IgD-negative memory B cell (primary cell): ENCODE data around the gene NUP205. TPM values are rescaled to one million over a fixed set of nuclear protein-coding genes. Genes with fewer than 3 reads are reported as not detected.

ENCODE experiments used
- H3K27ac Mint-ChIP-seq, 3 donors: one replicate each; pipeline ENCODE4 v1.8.0; 2020 to 2022; ENCODE audit warnings: mild to moderate bottlenecking in 3 of 3, mixed read lengths in 3 of 3, moderate library complexity in 1 of 3
- H3K27me3 Mint-ChIP-seq: one replicate; pipeline ENCODE4 v1.8.0; 2021; ENCODE audit warnings: mixed read lengths
- H3K36me3 Mint-ChIP-seq: one replicate; pipeline ENCODE4 v1.8.0; 2020; ENCODE audit warnings: mild to moderate bottlenecking, mixed read lengths
- H3K4me1 Mint-ChIP-seq, 3 donors: one replicate each; pipeline ENCODE4 v1.8.0; 2020 to 2022; ENCODE audit warnings: mixed read lengths in 3 of 3, mild to moderate bottlenecking in 1 of 3
- H3K4me3 Mint-ChIP-seq, 4 donors: one replicate each; pipeline ENCODE4 v1.8.0; 2020 to 2022; ENCODE audit warnings: mild to moderate bottlenecking in 4 of 4, mixed read lengths in 4 of 4, moderate library complexity in 3 of 4
- H3K9me3 Mint-ChIP-seq, 3 donors: one replicate each; pipeline ENCODE4 v1.8.0; 2020 to 2021; ENCODE audit warnings: mixed read lengths in 3 of 3, mild to moderate bottlenecking in 1 of 3
- polyA plus RNA-seq: library from polyadenylated mRNA; unstranded; fragments of 300-500 nt; fragmentation: Illumina TruSeq; gene quantifications from one replicate; pipeline ENCODE4 v1.2.3, GENCODE V29; 2021

Gene NUP205
- 18.0 TPM for polyA plus RNA-seq

- Mint-ChIP-seq H3K27ac (peak within 1 kb of the TSS in 1 of 3 donors; percentile 36), H3K27me3 (no peaks in the 10 kb centered on the region)
These were observed at the start of gene NUP205 for GRCh38 chr7:135557455-135558336. TSS of gene NUP205 (plus strand) at chr7:135557917. CDS start at chr7:135557945, 28 bp downstream.

DNA sequence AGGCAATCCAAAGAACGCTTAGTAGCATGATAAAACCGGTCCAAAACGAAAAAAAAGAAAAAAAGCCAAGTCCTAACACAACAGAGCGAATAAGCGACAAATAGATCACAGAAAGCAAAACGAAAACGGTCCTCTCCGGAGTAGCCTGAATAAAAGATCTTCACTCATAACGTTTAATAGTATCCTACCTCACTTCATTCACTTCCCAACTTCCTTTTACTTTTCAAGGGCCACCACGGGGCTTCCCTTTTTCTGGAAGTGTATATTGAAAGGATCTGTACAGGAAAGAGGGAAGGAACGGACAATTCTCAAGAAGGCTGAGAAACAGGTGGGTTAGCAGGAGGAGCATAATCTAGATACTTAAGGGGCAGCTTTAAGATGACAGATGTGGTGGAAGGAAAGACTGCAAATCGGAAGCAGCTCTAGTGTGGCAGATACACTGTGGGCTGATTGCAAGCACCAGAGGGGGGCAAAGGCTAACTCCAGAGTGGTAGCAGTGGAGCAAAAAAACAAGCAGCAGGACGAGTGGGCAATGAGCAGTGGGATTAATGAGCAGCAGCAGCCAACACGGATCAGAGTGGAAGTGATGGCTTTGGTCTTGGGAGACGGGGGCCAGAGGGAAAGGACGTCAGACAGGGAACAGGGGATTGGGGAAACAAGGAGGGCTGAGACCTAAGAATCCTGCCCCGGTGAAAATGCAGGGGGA is 48.7 kb upstream of the NUP205 start:
- no peaks in the 10 kb centered on the region for H3K36me3 Mint-ChIP-seq
- H3K27me3 Mint-ChIP-seq: no peaks in the 10 kb centered on the region
- peaks cover 5 to 18% (median 6%) of the 10 kb centered on the region in 3 donors for H3K4me1 Mint-ChIP-seq
- no peaks in the 10 kb centered on the region for H3K9me3 Mint-ChIP-seq
- H3K27ac Mint-ChIP-seq: no peak overlapping the region
- no peak overlapping the region for H3K4me3 Mint-ChIP-seq

More at GRCh38 chr7:135557455-135558336, at the start of gene NUP205:
- H3K4me3 Mint-ChIP-seq: peak within 1 kb of the TSS; percentile 47 to 68 (median 56)
- no peaks in the 10 kb centered on the region for H3K9me3 Mint-ChIP-seq
- H3K4me1 Mint-ChIP-seq: peaks cover 6 to 23% (median 17%) of the 10 kb centered on the region in 3 donors
- H3K36me3 Mint-ChIP-seq: peaks cover 4% of the 10 kb centered on the region

- no peak overlapping the region for H3K4me3 Mint-ChIP-seq
- no peaks in the 10 kb centered on the region for H3K9me3 Mint-ChIP-seq
- H3K27me3 Mint-ChIP-seq: no peaks in the 10 kb centered on the region
- no peak overlapping the region for H3K27ac Mint-ChIP-seq
- no peaks in the 10 kb centered on the region for H3K36me3 Mint-ChIP-seq
- peaks cover 5 to 18% (median 6%) of the 10 kb centered on the region in 3 donors for H3K4me1 Mint-ChIP-seq
These were observed 48.2 kb upstream of the NUP205 start for GRCh38 chr7:135509589-135509838.

GRCh38 chr7:135509839-135510591 is 47.7 kb upstream of the NUP205 start, which contains the start of gene CNOT4:
TSS of gene CNOT4 (minus strand) at chr7:135510102. CDS start at chr7:135438331, 71,771 bp downstream.
- Mint-ChIP-seq H3K36me3 (no peaks in the 10 kb centered on the region), H3K27me3 (no peaks in the 10 kb centered on the region), H3K9me3 (no peaks in the 10 kb centered on the region), H3K27ac (no peak within 1 kb of the TSS), H3K4me1 (peaks cover 1 to 15% (median 6%) of the 10 kb centered on the region in 3 donors), H3K4me3 (no peak within 1 kb of the TSS)

- no peaks in the 10 kb centered on the region for H3K9me3 Mint-ChIP-seq
These were observed 47.0 kb upstream of the NUP205 start for GRCh38 chr7:135510592-135511183.

GRCh38 chr7:135512135-135512887 is 45.4 kb upstream of the NUP205 start:
- Mint-ChIP-seq H3K4me1 (peaks cover 0 to 7% (median 4%) of the 10 kb centered on the region in 3 donors), H3K27me3 (no peaks in the 10 kb centered on the region), H3K4me3 (no peak overlapping the region), H3K36me3 (no peaks in the 10 kb centered on the region), H3K9me3 (no peaks in the 10 kb centered on the region), H3K27ac (no peak overlapping the region)

More at GRCh38 chr7:135510592-135511183, 47.0 kb upstream of the NUP205 start:
- Mint-ChIP-seq H3K27ac (no peak overlapping the region), H3K4me1 (peaks cover 0 to 14% (median 6%) of the 10 kb centered on the region in 3 donors), H3K4me3 (no peak overlapping the region), H3K36me3 (no peaks in the 10 kb centered on the region), H3K27me3 (no peaks in the 10 kb centered on the region)

GRCh38 chr7:135514856-135515255 is 42.9 kb upstream of the NUP205 start:
- Mint-ChIP-seq H3K36me3 (no peaks in the 10 kb centered on the region), H3K9me3 (no peaks in the 10 kb centered on the region), H3K4me3 (no peak overlapping the region), H3K27me3 (no peaks in the 10 kb centered on the region), H3K4me1 (peaks cover 0 to 4% (median 0%) of the 10 kb centered on the region in 3 donors), H3K27ac (no peak overlapping the region)

- Mint-ChIP-seq H3K4me3 (no peak overlapping the region), H3K4me1 (peaks cover 0 to 4% (median 0%) of the 10 kb centered on the region in 3 donors), H3K27me3 (no peaks in the 10 kb centered on the region), H3K9me3 (no peaks in the 10 kb centered on the region), H3K36me3 (no peaks in the 10 kb centered on the region), H3K27ac (no peak overlapping the region)
These were observed 40.7 kb upstream of the NUP205 start for GRCh38 chr7:135517060-135517459.

DNA sequence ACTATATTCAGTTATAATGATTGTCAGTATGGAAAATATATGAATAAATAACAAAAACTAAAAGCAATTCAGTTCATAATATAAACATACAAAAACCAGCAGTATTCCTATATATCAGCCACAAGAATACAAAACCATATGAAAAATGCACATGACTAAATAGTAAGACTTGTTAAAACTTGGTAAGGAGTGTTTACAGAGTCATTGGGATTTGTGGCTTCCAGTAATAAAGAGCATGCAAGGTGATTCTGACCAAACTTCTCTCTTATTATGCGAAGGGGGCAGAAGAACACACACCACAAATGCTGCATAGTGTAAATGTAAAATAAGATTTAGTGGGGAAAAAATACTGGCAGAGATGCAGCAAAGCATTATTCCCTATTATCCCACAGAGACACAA is 39.0 kb upstream of the NUP205 start:
- peaks cover 3% of the 10 kb centered on the region for H3K27me3 Mint-ChIP-seq
- no peak overlapping the region for H3K4me3 Mint-ChIP-seq
- peaks cover 0 to 4% (median 0%) of the 10 kb centered on the region in 3 donors for H3K4me1 Mint-ChIP-seq
- H3K27ac Mint-ChIP-seq: no peak overlapping the region
- no peaks in the 10 kb centered on the region for H3K36me3 Mint-ChIP-seq
- peaks cover 0 to 4% (median 3%) of the 10 kb centered on the region in 3 donors for H3K9me3 Mint-ChIP-seq

DNA sequence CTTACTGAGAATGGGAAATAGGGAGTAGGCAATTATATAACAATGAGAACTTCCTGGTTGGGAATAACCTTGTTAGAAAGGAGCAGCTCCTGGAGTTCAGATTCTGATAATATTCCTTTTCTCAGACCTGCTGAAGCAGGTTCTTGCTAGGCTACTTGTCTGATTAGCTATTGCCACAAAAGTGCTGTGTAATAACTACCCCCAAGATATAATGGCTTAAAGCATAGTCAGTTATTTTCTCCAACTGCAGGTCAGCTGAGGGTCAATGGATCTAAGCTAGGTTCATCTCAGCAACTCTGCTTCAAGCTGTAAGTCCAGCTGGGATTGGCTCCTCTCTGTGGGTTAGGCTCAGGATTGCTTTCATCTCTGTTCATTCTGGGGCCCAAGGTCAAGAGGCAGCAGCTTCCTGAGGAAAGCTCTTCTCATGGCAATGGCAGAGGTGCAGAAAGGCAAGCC is 38.5 kb upstream of the NUP205 start:
- Mint-ChIP-seq H3K4me1 (peaks cover 0 to 4% (median 0%) of the 10 kb centered on the region in 3 donors), H3K36me3 (no peaks in the 10 kb centered on the region), H3K27ac (peak overlapping the region in 1 of 3 donors; percentile 39), H3K4me3 (no peak overlapping the region), H3K9me3 (peaks cover 0 to 4% (median 3%) of the 10 kb centered on the region in 3 donors), H3K27me3 (peaks cover 3% of the 10 kb centered on the region)

DNA sequence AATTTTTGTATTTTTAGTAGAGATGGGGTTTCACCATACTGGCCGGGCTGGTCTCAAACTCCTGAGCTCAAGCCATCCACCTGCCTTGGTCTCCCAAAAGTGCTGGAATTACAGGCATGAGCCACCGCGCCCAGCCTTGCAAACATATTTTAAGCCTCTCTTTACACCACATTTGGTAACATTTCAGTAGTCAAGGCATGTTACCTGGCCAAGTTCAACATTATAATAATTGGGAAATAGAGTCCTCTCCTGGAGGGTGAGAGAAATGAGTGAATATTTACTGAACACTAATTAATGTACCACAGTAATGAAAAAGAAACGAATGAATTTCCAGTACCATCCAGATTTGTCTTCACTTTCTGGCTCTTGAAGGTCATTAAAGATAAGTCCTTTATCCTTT is 37.8 kb upstream of the NUP205 start:
- Mint-ChIP-seq H3K4me1 (peaks cover 0 to 4% (median 0%) of the 10 kb centered on the region in 3 donors), H3K27ac (peak overlapping the region in 1 of 3 donors; percentile 19), H3K9me3 (peaks cover 0 to 4% (median 3%) of the 10 kb centered on the region in 3 donors), H3K27me3 (peaks cover 3% of the 10 kb centered on the region), H3K36me3 (no peaks in the 10 kb centered on the region), H3K4me3 (no peak overlapping the region)

DNA sequence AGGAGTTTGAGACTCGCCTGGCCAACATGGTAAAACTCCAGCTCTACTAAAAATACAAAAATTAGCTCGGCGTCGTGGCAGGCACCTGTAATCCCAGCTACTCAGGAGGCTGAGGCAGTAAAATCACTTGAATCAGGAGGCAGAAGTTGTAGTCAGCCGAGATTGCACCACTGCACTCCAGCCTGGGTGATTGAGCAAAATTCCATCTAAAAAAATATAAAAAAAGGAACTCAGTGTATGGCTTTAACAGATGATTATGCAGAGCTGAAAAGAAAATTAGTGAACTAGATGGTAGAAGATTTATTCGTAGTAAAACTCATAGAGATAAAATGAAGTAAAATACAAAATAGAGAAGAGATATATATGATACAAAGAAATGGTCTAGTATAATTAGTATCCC is 35.2 kb upstream of the NUP205 start:
- peaks cover 0 to 4% (median 0%) of the 10 kb centered on the region in 3 donors for H3K4me1 Mint-ChIP-seq
- H3K36me3 Mint-ChIP-seq: no peaks in the 10 kb centered on the region
- no peak overlapping the region for H3K27ac Mint-ChIP-seq
- peaks cover 3% of the 10 kb centered on the region for H3K27me3 Mint-ChIP-seq
- no peak overlapping the region for H3K4me3 Mint-ChIP-seq
- peaks cover 0 to 4% (median 3%) of the 10 kb centered on the region in 3 donors for H3K9me3 Mint-ChIP-seq

DNA sequence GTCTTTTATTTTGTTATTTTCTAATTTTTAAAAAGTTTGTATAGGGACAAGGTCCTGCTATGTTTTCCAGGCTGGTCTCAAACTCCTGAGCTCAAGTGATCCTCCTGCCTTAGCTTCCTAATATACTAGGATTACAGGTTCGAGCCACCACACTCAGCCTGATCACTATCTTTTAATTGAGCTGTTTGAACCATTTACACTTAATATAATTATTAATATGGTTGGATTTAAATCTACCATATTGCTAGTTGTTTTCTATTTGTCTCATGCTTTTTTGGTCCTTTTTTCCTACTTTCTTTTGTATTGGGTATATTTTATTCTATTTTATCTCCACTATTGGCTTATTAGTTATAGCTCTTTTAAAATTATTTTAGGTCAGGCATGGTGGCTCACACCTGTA is 34.6 kb upstream of the NUP205 start:
- Mint-ChIP-seq H3K9me3 (peaks cover 0 to 4% (median 3%) of the 10 kb centered on the region in 3 donors), H3K4me3 (no peak overlapping the region), H3K27ac (no peak overlapping the region), H3K27me3 (peaks cover 3% of the 10 kb centered on the region), H3K36me3 (no peaks in the 10 kb centered on the region), H3K4me1 (peaks cover 0 to 4% (median 0%) of the 10 kb centered on the region in 3 donors)

DNA sequence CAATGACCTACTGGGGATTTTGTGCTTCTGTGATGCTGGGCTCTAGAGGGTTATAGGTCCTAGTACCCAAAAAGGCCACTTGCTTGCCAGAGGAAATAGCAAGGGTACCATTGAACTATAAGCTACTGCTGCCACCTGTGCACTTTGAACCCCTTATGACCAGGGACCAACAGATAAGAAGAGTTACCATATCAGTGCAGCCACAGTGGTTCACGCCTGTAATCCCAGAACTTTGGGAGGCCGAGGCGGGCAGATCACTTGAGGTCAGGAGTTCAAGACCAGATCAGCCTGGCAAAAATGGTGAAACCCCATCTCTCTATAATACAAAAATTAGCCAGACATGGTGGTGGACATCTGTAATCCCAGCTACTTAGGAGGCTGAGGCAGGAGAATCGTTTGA is 32.3 kb upstream of the NUP205 start:
- H3K27ac Mint-ChIP-seq: no peak overlapping the region
- no peak overlapping the region for H3K4me3 Mint-ChIP-seq
- peaks cover 3% of the 10 kb centered on the region for H3K27me3 Mint-ChIP-seq
- H3K4me1 Mint-ChIP-seq: no peaks in the 10 kb centered on the region
- peaks cover 0 to 4% (median 3%) of the 10 kb centered on the region in 3 donors for H3K9me3 Mint-ChIP-seq
- no peaks in the 10 kb centered on the region for H3K36me3 Mint-ChIP-seq
